C4-2B (cell line): ENCODE measurements around the gene NOG.

ENCODE experiments used
- CTCF ChIP-seq: fragments of 450-650 bp; conservative IDR thresholded peaks from 2 replicates; pipeline ENCODE4 v1.5.1; 2017; ENCODE audit warnings: mild to moderate bottlenecking
- ZFX ChIP-seq: fragments of 450-650 bp; IDR thresholded peaks from 2 replicates; pipeline ENCODE4 v1.6.1; 2017

- TF ChIP-seq CTCF (no peak), ZFX (no peak)
Measured at GRCh38 chr17:56577190-56577842, 16.2 kb upstream of the NOG start.
